ENCODE data around the gene ZNF763.
"Not testable (repeated sequence)": the region's sequence is repeated elsewhere in the genome, so short reads cannot be mapped to it uniquely, and the experiment has no call there.

Gene ZNF763

GRCh38 chr19:11942008-11942842 is 22.6 kb upstream of the ZNF763 start:
- TF ChIP-seq CTCF (IDR thresholded peaks at IDR 0.05; ENCODE audit: low read depth, low read length), result no peak

GRCh38 chr19:11942843-11943108 is 22.1 kb upstream of the ZNF763 start:
- H3K4me3 ChIP-seq (ENCODE audit: low read depth, low read length), result no peak overlapping the region
- no peak for TF ChIP-seq CTCF (IDR thresholded peaks at IDR 0.05; ENCODE audit: low read depth, low read length)

More at GRCh38 chr19:11942008-11942842, 22.6 kb upstream of the ZNF763 start:
- no peak overlapping the region for H3K4me3 ChIP-seq (ENCODE audit: low read depth, low read length)

GRCh38 chr19:11944656-11945055 is 20.2 kb upstream of the ZNF763 start:
- TF ChIP-seq CTCF (IDR thresholded peaks at IDR 0.05; ENCODE audit: low read depth, low read length), result no peak
- H3K4me3 ChIP-seq (ENCODE audit: low read depth, low read length), result no peak overlapping the region

- no peak overlapping the region for H3K4me3 ChIP-seq (ENCODE audit: low read depth, low read length)
- TF ChIP-seq CTCF (IDR thresholded peaks at IDR 0.05; ENCODE audit: low read depth, low read length), result no peak
Measured at GRCh38 chr19:11948646-11949045, 16.2 kb upstream of the ZNF763 start.

GRCh38 chr19:11949201-11949600 is 15.6 kb upstream of the ZNF763 start:
- no peak for TF ChIP-seq CTCF (IDR thresholded peaks at IDR 0.05; ENCODE audit: low read depth, low read length)

GRCh38 chr19:11949614-11950080 is 15.2 kb upstream of the ZNF763 start:
- not testable (repeated sequence) for H3K4me3 ChIP-seq (ENCODE audit: low read depth, low read length)

More at GRCh38 chr19:11949201-11949600, 15.6 kb upstream of the ZNF763 start:
- H3K4me3 ChIP-seq (ENCODE audit: low read depth, low read length), result no peak overlapping the region

- TF ChIP-seq CTCF (IDR thresholded peaks at IDR 0.05; ENCODE audit: low read depth, low read length), result no peak
- no peak overlapping the region for H3K4me3 ChIP-seq (ENCODE audit: low read depth, low read length)
Measured at GRCh38 chr19:11950312-11950711, 14.5 kb upstream of the ZNF763 start.

Measured in WI38 (cell line).